GM18507 (cell line): ENCODE results near the gene PSME3.

Experiments
- DNase-seq: peaks from one replicate; pipeline ENCODE4 v3.0.0; 2011; ENCODE audit warnings: low read depth; ENCODE audit not compliant: insufficient read length; ENCODE audit errors: extremely low spot score
- FAIRE-seq: peaks from 2 replicates; lab custom pipeline; 2011; peaks lifted over from hg19 to GRCh38; lab: Jason Lieb, UNC

The PSME3 gene, protein sequence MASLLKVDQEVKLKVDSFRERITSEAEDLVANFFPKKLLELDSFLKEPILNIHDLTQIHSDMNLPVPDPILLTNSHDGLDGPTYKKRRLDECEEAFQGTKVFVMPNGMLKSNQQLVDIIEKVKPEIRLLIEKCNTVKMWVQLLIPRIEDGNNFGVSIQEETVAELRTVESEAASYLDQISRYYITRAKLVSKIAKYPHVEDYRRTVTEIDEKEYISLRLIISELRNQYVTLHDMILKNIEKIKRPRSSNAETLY

DNA sequence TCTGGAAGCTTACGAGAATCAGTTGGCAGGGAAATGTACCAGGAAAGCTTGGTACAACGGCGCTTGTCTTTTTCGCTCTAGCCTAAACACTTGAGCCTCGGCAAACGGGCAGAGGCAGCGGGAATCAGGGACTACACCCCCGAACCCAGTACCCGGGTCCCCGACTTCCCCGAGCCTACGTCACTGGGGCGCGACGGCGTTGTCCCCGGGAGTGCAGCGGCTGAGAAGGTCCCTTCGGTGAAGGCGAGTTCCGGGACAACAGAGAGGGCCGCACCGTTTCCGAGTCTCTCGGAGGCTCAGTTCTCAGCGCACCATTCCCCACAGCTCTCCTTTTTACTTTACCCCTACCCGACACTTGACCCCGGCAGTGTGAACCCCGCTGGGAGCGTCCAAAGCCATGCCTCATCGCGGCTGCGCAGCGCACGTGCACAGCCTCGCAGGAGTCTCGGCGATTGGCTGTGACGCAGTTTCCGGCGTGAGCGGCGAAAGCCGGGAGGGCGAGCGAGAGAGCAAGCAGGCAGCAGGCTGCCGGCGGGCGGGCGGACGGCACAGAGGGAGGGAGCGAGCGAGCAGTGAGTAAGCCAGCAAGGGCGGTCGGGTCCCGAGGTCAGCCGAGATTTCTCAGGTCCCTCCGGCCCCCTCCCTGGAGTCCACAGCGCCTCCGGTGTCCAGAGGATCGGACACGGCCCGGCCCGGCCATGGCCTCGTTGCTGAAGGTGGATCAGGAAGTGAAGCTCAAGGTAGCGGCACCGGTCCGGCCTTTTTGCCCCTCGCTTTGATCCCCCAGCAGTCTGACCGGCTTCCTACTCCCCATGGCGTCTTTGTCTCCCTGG is at the start of gene PSME3:
TSS of gene PSME3 (plus strand) at position 464 of the 833 bp plus-strand sequence. CDS start at position 699, 235 bp downstream.
- FAIRE-seq = peak; percentile 71

DNA sequence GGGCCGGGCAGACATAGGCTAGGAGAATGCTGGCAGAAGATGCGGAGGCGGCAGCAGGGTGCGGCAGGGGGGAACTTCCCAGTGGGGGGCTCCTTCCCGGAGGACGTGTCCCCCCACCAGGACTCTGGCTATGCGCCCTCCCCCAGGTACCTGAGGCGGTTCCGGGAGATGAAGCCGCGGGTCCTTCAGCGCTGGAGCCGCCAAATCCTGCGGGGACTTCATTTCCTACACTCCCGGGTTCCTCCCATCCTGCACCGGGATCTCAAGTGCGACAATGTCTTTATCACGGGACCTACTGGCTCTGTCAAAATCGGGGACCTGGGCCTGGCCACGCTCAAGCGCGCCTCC is 49.4 kb upstream of the PSME3 start:
- DNase-seq = no peak
- no peak for FAIRE-seq

More for the DNA sequence above, at the start of gene PSME3:
- DNase-seq = peak; percentile 85

DNA sequence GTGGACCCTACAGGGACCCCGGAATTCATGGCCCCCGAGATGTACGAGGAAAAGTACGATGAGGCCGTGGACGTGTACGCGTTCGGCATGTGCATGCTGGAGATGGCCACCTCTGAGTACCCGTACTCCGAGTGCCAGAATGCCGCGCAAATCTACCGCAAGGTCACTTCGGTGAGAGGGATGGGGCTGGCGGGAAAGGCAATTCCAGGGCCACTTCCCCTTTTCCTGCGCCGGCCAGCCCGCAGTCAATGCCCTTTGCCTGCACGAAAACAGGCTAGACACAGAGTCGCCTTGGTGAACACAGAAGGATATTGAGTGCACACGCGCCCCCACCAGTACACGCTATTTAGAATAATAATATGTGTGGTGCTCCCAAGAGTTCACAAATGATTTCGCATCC is 48.8 kb upstream of the PSME3 start:
- no peak for FAIRE-seq
- no peak for DNase-seq

DNA sequence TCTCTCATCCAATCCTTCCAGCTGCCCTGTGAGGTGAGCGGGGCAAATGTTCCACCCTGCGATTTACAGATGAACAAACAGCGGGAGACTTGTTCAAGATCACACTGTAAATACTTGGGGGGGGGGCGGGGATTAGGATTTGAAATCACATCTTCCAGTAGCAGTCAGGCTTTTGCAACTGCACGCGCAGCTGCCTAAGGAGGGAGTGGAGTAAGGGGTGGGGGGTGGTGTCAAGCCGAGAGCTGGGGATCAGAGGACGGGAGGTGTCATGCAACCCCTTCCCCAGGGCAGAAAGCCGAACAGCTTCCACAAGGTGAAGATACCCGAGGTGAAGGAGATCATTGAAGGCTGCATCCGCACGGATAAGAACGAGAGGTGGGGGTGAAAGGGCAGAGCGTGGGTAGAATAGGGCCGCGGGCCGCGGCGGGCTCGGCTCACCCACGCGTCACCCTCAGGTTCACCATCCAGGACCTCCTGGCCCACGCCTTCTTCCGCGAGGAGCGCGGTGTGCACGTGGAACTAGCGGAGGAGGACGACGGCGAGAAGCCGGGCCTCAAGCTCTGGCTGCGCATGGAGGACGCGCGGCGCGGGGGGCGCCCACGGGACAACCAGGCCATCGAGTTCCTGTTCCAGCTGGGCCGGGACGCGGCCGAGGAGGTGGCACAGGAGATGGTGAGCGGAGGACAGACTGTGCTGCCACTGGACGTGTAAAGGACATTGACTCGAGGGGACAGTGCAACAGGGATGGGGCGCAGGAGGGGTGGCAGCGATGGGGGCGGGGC is 48.2 kb upstream of the PSME3 start:
- DNase-seq (no peak), FAIRE-seq (no peak)

DNA sequence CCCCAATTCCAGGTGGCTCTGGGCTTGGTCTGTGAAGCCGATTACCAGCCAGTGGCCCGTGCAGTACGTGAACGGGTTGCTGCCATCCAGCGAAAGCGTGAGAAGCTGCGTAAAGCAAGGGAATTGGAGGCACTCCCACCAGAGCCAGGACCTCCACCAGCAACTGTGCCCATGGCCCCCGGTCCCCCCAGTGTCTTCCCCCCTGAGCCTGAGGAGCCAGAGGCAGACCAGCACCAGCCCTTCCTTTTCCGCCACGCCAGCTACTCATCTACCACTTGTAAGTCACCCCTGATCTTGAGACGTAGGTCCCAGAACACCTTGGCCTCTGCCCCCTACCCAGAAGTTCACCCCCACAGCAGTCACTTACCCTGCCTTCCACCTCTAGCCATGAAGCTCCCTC is 45.9 kb upstream of the PSME3 start:
- FAIRE-seq (no peak), DNase-seq (no peak)

DNA sequence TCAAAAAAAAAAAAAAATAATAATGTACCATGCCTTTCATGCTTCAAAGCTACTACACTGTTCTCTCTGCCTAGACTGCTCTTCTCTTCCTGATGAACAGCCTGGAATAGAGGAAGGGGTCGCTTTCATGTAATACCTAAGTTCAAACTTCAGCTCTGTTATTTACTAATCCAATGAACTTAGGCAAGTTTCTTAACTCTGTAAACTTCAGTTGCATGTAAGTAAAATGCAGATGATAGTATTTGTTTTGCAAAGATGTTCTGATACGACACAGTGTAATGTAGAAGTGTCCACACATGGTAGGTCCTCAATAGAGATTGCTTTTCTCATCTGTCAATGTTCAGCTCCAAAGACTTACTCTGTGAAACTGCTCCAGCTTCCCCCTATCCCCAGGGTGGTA is 41.2 kb upstream of the PSME3 start:
- DNase-seq (no peak), FAIRE-seq (no peak)

DNA sequence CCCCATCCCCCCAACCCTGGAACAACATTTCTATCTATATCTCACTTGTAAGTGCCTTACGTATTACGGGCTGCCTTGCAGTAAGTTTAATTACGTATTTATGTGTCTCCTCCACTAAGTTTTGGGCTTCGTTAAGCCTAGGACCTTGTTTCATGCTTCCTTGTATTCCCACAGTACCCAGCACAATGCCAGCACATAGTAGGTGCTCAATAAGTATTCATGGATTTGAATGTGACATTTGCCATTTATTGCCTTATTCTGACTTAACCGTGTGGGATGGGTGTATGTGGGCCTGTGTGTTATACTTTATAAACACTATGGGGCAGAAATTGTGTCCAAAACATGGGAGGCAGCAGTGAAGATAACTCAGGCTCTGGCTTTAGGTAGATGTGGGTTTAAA is 40.7 kb upstream of the PSME3 start:
- no peak for FAIRE-seq

DNA sequence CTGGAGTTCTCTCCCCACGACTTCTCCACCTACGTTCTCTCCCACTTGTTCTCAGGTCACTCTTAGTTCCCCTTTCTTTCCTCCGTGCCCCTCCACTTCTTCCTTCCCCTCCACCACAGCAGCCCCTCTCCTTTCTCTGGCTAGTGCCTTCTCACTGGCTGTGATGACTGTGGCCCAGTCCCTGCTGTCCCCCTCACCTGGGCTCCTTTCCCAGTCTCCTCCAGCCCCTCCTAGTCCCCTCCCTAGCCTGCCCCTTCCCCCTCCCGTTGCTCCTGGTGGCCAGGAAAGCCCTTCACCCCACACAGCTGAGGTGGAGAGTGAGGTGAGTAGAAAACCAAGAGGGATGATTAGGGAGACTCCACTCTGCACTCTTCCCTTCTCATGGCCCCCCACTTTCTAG is 38.1 kb upstream of the PSME3 start:
- FAIRE-seq = no peak
- no peak for DNase-seq

More for the DNA sequence above, 40.7 kb upstream of the PSME3 start:
- DNase-seq = no peak

DNA sequence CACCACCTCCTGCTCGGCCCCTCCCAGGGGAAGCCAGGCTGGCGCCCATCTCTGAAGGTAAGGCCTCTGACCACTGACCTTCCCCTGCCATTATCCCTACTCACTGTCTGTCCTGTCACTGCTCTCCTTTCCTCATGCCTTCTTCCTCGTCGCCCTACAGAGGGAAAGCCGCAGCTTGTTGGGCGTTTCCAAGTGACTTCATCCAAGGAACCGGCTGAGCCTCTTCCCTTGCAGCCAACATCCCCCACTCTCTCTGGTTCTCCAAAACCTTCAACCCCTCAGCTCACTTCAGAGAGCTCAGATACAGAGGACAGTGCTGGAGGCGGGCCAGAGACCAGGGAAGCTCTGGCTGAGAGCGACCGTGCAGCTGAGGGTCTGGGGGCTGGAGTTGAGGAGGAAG is 37.7 kb upstream of the PSME3 start:
- DNase-seq (no peak), FAIRE-seq (no peak)

DNA sequence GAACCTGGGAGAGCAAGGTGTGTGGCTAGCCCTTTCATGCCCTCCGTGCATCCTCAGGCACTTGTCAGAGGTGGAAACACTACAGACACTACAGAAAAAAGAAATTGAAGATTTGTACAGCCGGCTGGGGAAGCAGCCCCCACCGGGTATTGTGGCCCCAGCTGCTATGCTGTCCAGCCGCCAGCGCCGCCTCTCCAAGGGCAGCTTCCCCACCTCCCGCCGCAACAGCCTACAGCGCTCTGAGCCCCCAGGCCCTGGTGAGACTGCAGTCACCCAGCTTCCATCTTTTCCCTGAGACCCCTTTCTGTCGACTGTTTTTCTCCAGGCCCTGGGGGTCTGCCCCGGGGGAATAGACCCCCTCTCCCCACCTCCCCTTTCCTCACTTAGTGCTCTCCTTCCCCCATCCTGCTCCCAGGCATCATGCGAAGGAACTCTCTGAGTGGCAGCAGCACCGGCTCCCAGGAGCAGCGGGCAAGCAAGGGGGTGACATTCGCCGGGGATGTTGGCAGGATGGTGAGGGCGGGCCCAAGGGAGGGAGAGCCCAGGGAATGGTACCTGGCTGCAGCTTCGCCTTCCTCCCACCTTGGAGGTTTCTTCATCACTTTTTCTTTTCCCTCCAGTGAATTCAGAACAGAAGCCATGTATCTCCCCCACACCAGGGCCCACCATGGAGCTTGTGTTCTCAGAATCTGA is 37.0 kb upstream of the PSME3 start:
- no peak for FAIRE-seq
- no peak for DNase-seq

DNA sequence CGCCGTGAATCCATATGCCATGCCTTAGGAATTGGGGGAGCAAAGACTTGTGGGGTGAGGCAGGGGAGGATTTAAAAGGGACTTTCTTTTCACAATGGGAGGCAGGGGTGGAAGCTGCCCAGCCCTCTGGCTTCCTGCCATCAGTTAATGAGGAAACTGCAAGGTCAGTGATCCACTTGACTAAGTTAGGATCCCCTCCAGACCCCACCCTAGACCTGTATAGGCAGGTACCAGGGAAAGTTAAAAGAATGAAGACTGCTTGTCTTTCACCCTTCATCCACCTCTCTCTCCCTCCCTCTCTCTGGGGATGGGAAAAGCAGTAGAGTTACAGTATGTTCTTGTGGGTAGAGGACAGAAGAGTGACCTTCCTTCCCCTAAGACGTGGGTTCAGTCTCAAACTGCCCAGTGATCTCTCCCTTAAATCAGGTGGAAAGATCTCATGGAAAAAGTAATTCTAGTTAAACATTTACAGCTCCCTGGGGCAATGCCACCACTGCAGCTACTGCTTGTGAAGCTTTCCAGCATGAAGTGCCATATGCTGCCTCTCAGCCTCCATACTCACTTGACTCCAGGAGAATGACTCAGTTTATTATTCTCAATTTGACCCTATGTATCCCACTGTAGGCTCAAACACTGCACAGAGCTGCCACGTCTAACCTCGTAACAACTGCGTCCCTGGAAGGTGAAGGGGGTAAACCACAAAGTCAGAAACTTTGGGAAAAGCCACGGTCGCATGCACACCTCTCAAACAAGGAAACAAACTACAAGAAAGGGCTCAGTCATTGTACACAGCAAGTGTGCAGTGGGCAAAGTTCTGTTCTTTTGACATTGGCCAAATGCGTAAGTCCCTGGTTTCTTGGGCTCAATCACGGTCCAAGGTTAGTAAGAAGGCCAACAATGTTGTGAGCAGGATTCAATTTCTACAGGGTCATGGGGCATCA is 35.9 kb upstream of the PSME3 start:
- FAIRE-seq = no peak
- no peak for DNase-seq

DNA sequence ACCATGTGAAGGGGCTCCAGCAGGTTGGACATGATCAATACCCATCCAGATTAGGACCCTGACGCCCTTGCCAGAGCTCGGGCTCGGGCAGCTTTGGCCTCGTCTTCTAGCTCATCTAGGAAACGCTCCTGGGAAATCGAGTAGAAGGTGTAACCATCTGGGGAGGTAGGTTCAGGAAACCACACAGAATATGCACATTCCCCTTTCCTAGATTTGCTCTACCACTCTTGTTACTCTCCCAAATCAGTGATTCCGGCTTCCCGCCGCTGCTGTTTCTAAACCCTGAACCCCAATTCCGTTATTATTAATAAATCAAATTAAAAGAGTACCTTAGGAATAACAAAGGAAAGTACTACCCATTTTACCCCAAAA is 35.2 kb upstream of the PSME3 start:
- DNase-seq (no peak), FAIRE-seq (no peak)

DNA sequence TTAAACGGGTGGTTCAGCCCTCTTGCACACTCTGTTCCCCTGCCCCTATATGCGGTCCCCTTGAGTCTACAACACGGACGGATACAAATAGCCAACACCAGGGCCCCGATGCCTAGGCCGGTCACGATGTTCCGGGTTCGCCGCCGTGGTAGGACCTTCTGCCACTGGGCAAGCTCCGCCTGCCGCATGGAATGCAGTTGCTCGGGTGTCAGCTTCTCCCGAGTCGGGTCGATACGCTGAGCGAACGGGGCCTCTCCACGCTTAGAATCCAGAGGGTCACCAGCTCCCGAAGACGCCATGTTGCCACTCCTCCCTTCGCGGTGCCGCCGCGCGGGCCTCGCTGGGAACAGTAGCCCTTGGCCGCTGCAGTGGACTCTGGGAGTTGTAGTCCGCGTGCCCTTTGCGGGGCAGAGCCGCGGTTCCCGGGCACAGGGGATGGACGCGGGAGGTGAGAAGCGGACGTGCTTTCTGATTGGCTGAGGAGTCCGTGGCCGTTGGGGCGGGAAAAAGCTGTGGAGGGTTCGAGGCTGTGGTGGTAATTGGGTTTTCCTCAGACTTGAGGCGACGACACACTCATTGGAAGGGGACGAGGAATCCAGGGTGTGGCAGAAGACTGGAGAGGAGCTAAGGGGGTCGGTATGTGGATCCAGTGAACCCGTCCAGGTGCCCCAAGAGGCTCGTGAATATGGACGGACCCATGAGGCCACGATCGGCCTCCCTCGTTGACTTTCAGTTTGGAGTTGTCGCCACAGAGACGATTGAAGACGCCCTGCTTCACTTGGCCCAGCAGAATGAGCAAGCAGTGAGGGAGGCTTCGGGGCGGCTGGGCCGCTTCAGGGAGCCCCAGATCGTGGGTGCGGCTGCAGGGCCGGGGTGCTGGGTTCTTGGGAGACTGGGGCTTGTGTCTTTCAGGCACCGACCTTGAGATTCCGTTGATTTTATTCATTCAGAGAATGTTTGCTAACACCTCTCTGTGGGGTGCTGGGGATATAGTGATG is 34.5 kb upstream of the PSME3 start, which contains the start of the genes CNTD1 and COA3:
TSS of gene CNTD1 (plus strand) at position 479 of the 998 bp plus-strand sequence. CDS start at position 686, 207 bp downstream.
TSS of gene COA3 (minus strand) at position 322 of the 998 bp plus-strand sequence. CDS start at position 299, 23 bp downstream.
- FAIRE-seq (peak; percentile 87), DNase-seq (peak; percentile 91)

DNA sequence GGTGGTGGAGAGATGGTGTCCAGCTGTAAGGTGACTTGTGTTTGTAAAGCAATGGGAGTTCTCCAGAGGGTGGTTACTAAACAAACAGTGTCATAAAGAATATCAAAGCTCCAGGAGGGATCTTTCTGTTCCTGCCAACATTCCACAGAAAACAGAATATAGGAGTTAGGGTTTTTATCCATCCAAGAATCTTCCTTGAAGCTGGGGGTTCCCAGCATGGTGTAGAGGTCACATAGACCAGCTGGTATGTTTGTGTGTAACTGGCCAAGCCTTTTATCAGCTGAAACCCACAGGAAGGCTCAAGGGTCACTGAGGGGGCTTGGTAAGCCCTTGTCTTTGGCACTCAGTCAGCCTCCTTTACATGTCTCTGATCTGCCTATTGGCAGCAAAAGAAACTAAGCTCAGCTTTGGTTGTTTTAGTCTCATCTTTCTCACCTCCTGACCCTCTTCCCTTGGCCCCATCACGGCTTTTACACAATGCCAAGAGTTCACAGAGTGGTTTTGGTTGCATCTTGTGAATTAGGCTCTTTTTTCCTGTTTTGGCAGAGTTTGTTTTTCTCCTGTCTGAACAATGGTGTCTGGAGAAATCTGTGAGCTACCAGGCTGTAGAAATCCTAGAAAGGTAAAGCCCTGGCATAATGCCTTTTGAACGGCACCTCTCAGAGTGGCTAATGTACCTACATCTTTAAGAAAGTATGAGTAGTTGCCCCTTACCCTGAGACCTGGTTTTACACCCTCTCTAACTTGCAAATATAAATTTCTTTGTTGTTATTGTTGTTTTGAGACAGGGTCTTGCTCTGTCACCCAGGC is 29.9 kb upstream of the PSME3 start:
- FAIRE-seq = no peak

DNA sequence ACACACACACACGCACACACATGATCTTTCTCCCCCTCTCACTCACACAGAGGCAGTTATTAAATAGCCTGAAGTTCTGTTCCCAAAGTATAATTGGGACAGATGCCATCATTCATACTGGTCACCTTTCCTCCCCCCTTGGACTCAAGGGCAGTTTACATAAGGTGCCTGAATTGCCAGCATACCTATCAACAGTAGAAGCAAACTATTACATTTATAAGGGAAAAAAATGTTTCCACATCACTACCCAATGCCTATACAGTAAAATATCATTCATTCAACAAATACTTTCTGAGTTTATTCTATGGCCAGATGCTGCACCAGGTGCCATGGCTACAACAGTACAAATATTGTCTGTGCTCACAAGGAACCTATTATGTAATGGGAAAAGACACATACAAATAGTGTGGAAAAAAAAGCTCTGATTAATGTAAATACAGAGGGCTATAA is 28.3 kb upstream of the PSME3 start:
- DNase-seq (no peak), FAIRE-seq (no peak)

More for the DNA sequence above, 29.9 kb upstream of the PSME3 start:
- no peak for DNase-seq

DNA sequence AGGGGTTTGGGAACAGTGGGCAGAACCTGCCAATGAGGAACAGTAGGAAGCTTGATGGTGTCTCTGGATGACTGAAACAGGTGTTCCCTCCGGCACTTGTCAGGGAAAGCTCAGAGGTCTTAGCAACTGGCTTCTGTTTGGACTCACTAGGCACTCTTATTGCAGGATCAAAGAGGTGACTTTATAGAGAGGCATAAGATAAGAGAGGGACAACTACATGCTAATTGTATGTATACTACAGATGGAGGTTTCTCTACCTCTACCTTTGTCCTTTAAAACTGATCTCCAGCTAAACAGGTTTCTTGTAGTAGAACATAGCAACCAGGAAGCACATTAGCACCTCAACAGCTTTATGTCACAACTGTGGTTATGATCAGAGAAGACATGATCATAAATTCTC is 26.9 kb upstream of the PSME3 start:
- no peak for DNase-seq
- FAIRE-seq = no peak
